WTC11 (cell line): ENCODE data around the gene HTRA1. TPM values are rescaled to one million over a fixed set of nuclear protein-coding genes. Genes with fewer than 3 reads are reported as not detected.

Experiments used
- ATAC-seq: fragments of 200-7000 bp; cut with Tn5 transposase; 2 replicates; pipeline ENCODE4 v1.10.0; 2021; ENCODE audit warnings: mild to moderate bottlenecking, moderate library complexity
- CTCF ChIA-PET: fragments of 300-600 bp; sonication (Branson Sonifier 250); formaldehyde crosslinking; loops from one replicate; lab custom pipeline; 2021; ENCODE audit warnings: antibody characterized with exemption; lab: Charles Lee
- POLR2A ChIA-PET: fragments of 350-600 bp; sonication (Branson Sonifier 250); formaldehyde crosslinking; loops from one replicate; lab custom pipeline; 2021; ENCODE audit warnings: antibody characterized with exemption; lab: Charles Lee
- DNase-seq: peaks from one replicate; pipeline ENCODE4 v3.0.0; 2021; ENCODE audit warnings: low spot score
- H3K27ac Mint-ChIP-seq: 2 replicates; pipeline ENCODE4 v1.8.0; 2021; ENCODE audit warnings: mixed read lengths
- H3K27me3 Mint-ChIP-seq: 2 replicates; pipeline ENCODE4 v1.8.0; 2021; ENCODE audit warnings: low read depth, mild to moderate bottlenecking, moderate library complexity, mixed read lengths
- H3K36me3 Mint-ChIP-seq: 2 replicates; pipeline ENCODE4 v1.8.0; 2021; ENCODE audit warnings: mixed read lengths
- H3K4me1 Mint-ChIP-seq: 2 replicates; pipeline ENCODE4 v1.8.0; 2022; ENCODE audit warnings: mixed read lengths
- H3K4me3 Mint-ChIP-seq: 2 replicates; pipeline ENCODE4 v1.8.0; 2021; ENCODE audit warnings: mild to moderate bottlenecking, moderate library complexity, mixed read lengths
- H3K9me3 Mint-ChIP-seq: 2 replicates; pipeline ENCODE4 v1.8.0; 2021; ENCODE audit warnings: mixed read lengths
- ETV6 ChIP-seq: sonication (generic); formaldehyde crosslinking; IDR thresholded peaks from 2 replicates; pipeline ENCODE4 v1.8.1; 2022; ENCODE audit warnings: mild to moderate bottlenecking, missing genetic modification reagents
- FOXK1 ChIP-seq: sonication (generic); formaldehyde crosslinking; IDR thresholded peaks from 2 replicates; pipeline ENCODE4 v1.8.0; 2022; ENCODE audit warnings: mild to moderate bottlenecking, moderate library complexity, missing genetic modification reagents
- FOXP1 ChIP-seq: sonication (generic); formaldehyde crosslinking; IDR thresholded peaks from 2 replicates; pipeline ENCODE4 v1.8.0; 2022; ENCODE audit warnings: missing genetic modification reagents, mild to moderate bottlenecking, moderate library complexity, borderline replicate concordance
- GABPB1 ChIP-seq: sonication (generic); formaldehyde crosslinking; IDR thresholded peaks from 2 replicates; pipeline ENCODE4 v1.8.1; 2023; ENCODE audit warnings: mild to moderate bottlenecking, missing genetic modification reagents
- KAT7 ChIP-seq: sonication (generic); formaldehyde crosslinking; IDR thresholded peaks from 2 replicates; pipeline ENCODE4 v1.8.1; 2023; ENCODE audit warnings: missing genetic modification reagents, mild to moderate bottlenecking, borderline replicate concordance
- NR1H2 ChIP-seq: sonication (generic); formaldehyde crosslinking; IDR thresholded peaks from 2 replicates; pipeline ENCODE4 v1.9.0; 2021; ENCODE audit warnings: mild to moderate bottlenecking, moderate library complexity, missing genetic modification reagents
- NR2C2 ChIP-seq: sonication (generic); formaldehyde crosslinking; IDR thresholded peaks from 2 replicates; pipeline ENCODE4 v1.8.0; 2022; ENCODE audit warnings: mild to moderate bottlenecking, missing genetic modification reagents
- OVOL2 ChIP-seq: fragments of 250-450 bp; sonication (Bioruptor Pico); IDR thresholded peaks from 2 replicates; pipeline ENCODE4 v1.9.0; 2021; ENCODE audit warnings: mild to moderate bottlenecking, borderline replicate concordance
- RORB ChIP-seq: fragments of 250-450 bp; sonication (Bioruptor Pico); IDR thresholded peaks from 2 replicates; pipeline ENCODE4 v1.9.0; 2021; ENCODE audit warnings: mild to moderate bottlenecking
- SMAD3 ChIP-seq: sonication (generic); formaldehyde crosslinking; IDR thresholded peaks from 2 replicates; pipeline ENCODE4 v1.8.0; 2022; ENCODE audit warnings: missing genetic modification reagents, mild to moderate bottlenecking, borderline replicate concordance
- TCF7 ChIP-seq: sonication (generic); formaldehyde crosslinking; IDR thresholded peaks from 2 replicates; pipeline ENCODE4 v1.8.0; 2022; ENCODE audit warnings: mild to moderate bottlenecking, low read depth, missing genetic modification reagents, moderate library complexity
- TEAD4 ChIP-seq: sonication (generic); formaldehyde crosslinking; IDR thresholded peaks from 2 replicates; pipeline ENCODE4 v1.8.0; 2022; ENCODE audit warnings: mild to moderate bottlenecking, missing genetic modification reagents
- TP53 ChIP-seq: sonication (generic); formaldehyde crosslinking; IDR thresholded peaks from 2 replicates; pipeline ENCODE4 v1.8.1; 2023; ENCODE audit warnings: mild to moderate bottlenecking, missing genetic modification reagents
- ZBTB21 ChIP-seq: sonication (generic); formaldehyde crosslinking; IDR thresholded peaks from 2 replicates; pipeline ENCODE4 v1.8.1; 2023; ENCODE audit warnings: mild to moderate bottlenecking, missing genetic modification reagents, borderline replicate concordance
- ZNF138 ChIP-seq: sonication (generic); formaldehyde crosslinking; conservative IDR thresholded peaks from 2 replicates; pipeline ENCODE4 v1.8.1; 2022; ENCODE audit warnings: mild to moderate bottlenecking, moderate library complexity, missing genetic modification reagents
- ZNF219 ChIP-seq: sonication (generic); formaldehyde crosslinking; IDR thresholded peaks from 2 replicates; pipeline ENCODE4 v1.8.0; 2023; ENCODE audit warnings: missing genetic modification reagents, mild to moderate bottlenecking, borderline replicate concordance
- ZNF232 ChIP-seq: sonication (generic); formaldehyde crosslinking; IDR thresholded peaks from 2 replicates; pipeline ENCODE4 v1.8.0; 2022; ENCODE audit warnings: mild to moderate bottlenecking, missing genetic modification reagents
- ZNF263 ChIP-seq: sonication (generic); formaldehyde crosslinking; IDR thresholded peaks from 2 replicates; pipeline ENCODE4 v1.8.1; 2022; ENCODE audit warnings: low read depth, mild to moderate bottlenecking, moderate library complexity, missing genetic modification reagents
- total RNA-seq: library from RNA; stranded (reverse); gene quantifications from 3 replicates; pipeline ENCODE4 v1.2.3, GENCODE V29; 2021
- TF ChIP-seq, protein P1 (sequence below): sonication (generic); formaldehyde crosslinking; IDR thresholded peaks from 2 replicates; pipeline ENCODE4 v1.8.0; 2023; ENCODE audit warnings: missing genetic modification reagents
- TF ChIP-seq, protein P2 (sequence below): sonication (generic); formaldehyde crosslinking; conservative IDR thresholded peaks from 2 replicates; pipeline ENCODE4 v1.8.1; 2023; ENCODE audit warnings: mild to moderate bottlenecking, low read depth, missing genetic modification reagents, moderate library complexity
- TF ChIP-seq, protein P3 (sequence below): sonication (generic); formaldehyde crosslinking; IDR thresholded peaks from 2 replicates; pipeline ENCODE4 v1.8.1; 2023; ENCODE audit warnings: mild to moderate bottlenecking, missing genetic modification reagents, borderline replicate concordance
- TF ChIP-seq, protein P4 (sequence below): sonication (generic); formaldehyde crosslinking; IDR thresholded peaks from 2 replicates; pipeline ENCODE4 v1.8.1; 2022; ENCODE audit warnings: missing genetic modification reagents, borderline replicate concordance

HTRA1 gene
- total RNA-seq, 1 experiment from 2014 or later, result 18.3 TPM

DNA sequence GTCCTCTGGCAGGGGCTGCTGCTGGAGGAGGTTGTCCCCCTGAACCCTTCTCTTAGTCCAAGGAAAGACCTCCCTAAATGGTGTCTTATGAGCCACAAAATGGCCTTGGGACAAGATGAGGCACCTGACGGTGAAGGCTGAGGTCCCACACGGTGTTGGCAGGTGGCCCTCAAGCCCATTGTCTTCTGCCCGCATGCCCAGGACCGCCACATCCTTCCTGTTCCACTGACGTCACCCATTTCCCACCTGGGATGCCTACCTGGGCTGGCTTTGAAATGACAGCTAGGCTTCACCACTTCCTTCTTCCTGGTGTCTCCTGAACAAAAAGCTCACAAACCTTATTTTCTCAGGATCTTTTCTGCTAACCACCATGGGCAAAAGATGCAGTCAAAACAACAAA lies 97.1 kb downstream of the HTRA1 start:
- no peak for ATAC-seq
- no peak for DNase-seq
- CTCF ChIA-PET, result interaction anchor here (1.7 kb wide), 1 partner anchor 33 kb away, joined by 5 read pairs; no protein-coding TSS in a partner anchor
- POLR2A ChIA-PET, result no interaction called here
- Mint-ChIP-seq H3K27me3 (no peaks in the 10 kb centered on the region; the same call in 1 of the 2 replicates), H3K9me3 (no peaks in the 10 kb centered on the region), H3K27ac (no peak overlapping the region), H3K4me3 (no peak overlapping the region), H3K36me3 (no peaks in the 10 kb centered on the region), H3K4me1 (peaks cover 20% of the 10 kb centered on the region)
- TF ChIP-seq FOXP1 (CRISPR knock-in tag) (no peak), ZNF232 (CRISPR knock-in tag) (no peak), ZBTB21 (CRISPR knock-in tag) (no peak), SMAD3 (CRISPR knock-in tag) (no peak), ETV6 (CRISPR knock-in tag) (no peak), TEAD4 (CRISPR knock-in tag) (no peak)
- TF ChIP-seq, protein P1, sequence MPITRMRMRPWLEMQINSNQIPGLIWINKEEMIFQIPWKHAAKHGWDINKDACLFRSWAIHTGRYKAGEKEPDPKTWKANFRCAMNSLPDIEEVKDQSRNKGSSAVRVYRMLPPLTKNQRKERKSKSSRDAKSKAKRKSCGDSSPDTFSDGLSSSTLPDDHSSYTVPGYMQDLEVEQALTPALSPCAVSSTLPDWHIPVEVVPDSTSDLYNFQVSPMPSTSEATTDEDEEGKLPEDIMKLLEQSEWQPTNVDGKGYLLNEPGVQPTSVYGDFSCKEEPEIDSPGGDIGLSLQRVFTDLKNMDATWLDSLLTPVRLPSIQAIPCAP (CRISPR knock-in tag), result no peak
- TF ChIP-seq, protein P2, sequence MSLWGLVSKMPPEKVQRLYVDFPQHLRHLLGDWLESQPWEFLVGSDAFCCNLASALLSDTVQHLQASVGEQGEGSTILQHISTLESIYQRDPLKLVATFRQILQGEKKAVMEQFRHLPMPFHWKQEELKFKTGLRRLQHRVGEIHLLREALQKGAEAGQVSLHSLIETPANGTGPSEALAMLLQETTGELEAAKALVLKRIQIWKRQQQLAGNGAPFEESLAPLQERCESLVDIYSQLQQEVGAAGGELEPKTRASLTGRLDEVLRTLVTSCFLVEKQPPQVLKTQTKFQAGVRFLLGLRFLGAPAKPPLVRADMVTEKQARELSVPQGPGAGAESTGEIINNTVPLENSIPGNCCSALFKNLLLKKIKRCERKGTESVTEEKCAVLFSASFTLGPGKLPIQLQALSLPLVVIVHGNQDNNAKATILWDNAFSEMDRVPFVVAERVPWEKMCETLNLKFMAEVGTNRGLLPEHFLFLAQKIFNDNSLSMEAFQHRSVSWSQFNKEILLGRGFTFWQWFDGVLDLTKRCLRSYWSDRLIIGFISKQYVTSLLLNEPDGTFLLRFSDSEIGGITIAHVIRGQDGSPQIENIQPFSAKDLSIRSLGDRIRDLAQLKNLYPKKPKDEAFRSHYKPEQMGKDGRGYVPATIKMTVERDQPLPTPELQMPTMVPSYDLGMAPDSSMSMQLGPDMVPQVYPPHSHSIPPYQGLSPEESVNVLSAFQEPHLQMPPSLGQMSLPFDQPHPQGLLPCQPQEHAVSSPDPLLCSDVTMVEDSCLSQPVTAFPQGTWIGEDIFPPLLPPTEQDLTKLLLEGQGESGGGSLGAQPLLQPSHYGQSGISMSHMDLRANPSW (CRISPR knock-in tag), result no peak

DNA sequence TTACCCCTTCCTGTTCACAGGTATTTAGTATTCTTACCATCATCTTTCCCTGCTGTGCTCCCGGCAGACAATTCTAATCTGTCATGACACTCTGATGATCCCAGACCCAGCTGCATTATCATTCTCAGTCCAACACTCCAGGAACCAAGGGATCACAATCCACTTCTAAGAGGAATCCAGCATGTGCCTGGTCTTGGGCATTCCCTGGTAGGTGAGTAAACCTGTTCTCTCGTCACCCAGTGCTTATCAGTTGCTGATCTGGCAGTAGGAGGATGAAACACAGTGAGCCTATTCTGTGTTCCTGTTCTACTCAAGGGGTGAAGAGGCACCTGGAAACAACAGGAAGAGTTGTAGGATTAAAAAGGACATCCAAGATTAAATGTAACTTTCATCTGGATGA lies 97.9 kb downstream of the HTRA1 start:
- Mint-ChIP-seq H3K27me3 (no peaks in the 10 kb centered on the region; the same call in 1 of the 2 replicates), H3K4me3 (no peak overlapping the region)

More for the DNA sequence above, 97.9 kb downstream of the HTRA1 start:
- TF ChIP-seq ETV6 (CRISPR knock-in tag), result no peak
- no peak for TF ChIP-seq NR2C2 (CRISPR knock-in tag)
- TF ChIP-seq NR1H2, result no peak
- no peak for TF ChIP-seq TP53 (CRISPR knock-in tag)
- no peak for TF ChIP-seq ZNF232 (CRISPR knock-in tag)
- TF ChIP-seq KAT7 (CRISPR knock-in tag), result no peak
- no peak for TF ChIP-seq TCF7 (CRISPR knock-in tag)
- TF ChIP-seq, protein P3, sequence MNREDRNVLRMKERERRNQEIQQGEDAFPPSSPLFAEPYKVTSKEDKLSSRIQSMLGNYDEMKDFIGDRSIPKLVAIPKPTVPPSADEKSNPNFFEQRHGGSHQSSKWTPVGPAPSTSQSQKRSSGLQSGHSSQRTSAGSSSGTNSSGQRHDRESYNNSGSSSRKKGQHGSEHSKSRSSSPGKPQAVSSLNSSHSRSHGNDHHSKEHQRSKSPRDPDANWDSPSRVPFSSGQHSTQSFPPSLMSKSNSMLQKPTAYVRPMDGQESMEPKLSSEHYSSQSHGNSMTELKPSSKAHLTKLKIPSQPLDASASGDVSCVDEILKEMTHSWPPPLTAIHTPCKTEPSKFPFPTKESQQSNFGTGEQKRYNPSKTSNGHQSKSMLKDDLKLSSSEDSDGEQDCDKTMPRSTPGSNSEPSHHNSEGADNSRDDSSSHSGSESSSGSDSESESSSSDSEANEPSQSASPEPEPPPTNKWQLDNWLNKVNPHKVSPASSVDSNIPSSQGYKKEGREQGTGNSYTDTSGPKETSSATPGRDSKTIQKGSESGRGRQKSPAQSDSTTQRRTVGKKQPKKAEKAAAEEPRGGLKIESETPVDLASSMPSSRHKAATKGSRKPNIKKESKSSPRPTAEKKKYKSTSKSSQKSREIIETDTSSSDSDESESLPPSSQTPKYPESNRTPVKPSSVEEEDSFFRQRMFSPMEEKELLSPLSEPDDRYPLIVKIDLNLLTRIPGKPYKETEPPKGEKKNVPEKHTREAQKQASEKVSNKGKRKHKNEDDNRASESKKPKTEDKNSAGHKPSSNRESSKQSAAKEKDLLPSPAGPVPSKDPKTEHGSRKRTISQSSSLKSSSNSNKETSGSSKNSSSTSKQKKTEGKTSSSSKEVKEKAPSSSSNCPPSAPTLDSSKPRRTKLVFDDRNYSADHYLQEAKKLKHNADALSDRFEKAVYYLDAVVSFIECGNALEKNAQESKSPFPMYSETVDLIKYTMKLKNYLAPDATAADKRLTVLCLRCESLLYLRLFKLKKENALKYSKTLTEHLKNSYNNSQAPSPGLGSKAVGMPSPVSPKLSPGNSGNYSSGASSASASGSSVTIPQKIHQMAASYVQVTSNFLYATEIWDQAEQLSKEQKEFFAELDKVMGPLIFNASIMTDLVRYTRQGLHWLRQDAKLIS (CRISPR knock-in tag), result no peak
- no peak for TF ChIP-seq TEAD4 (CRISPR knock-in tag)
- TF ChIP-seq ZNF263 (CRISPR knock-in tag), result no peak
- TF ChIP-seq GABPB1 (CRISPR knock-in tag), result no peak
- TF ChIP-seq, protein P4, sequence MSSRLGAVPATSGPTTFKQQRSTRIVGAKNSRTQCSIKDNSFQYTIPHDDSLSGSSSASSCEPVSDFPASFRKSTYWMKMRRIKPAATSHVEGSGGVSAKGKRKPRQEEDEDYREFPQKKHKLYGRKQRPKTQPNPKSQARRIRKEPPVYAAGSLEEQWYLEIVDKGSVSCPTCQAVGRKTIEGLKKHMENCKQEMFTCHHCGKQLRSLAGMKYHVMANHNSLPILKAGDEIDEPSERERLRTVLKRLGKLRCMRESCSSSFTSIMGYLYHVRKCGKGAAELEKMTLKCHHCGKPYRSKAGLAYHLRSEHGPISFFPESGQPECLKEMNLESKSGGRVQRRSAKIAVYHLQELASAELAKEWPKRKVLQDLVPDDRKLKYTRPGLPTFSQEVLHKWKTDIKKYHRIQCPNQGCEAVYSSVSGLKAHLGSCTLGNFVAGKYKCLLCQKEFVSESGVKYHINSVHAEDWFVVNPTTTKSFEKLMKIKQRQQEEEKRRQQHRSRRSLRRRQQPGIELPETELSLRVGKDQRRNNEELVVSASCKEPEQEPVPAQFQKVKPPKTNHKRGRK, result no peak
- TF ChIP-seq FOXK1 (CRISPR knock-in tag), result no peak
- TF ChIP-seq ZNF219 (CRISPR knock-in tag), result no peak
- no peak for TF ChIP-seq RORB
- TF ChIP-seq ZNF138 (CRISPR knock-in tag), result no peak
- no peak for TF ChIP-seq OVOL2 (CRISPR knock-in tag)
- CTCF ChIA-PET, result no interaction called here
- Mint-ChIP-seq H3K36me3 (no peaks in the 10 kb centered on the region), H3K4me1 (peaks cover 20% of the 10 kb centered on the region), H3K9me3 (no peaks in the 10 kb centered on the region), H3K27ac (no peak overlapping the region)
- POLR2A ChIA-PET, result no interaction called here
- DNase-seq, result no peak
- ATAC-seq, result no peak
